ENCODE results near the gene CD300LF. TPM values are rescaled to one million over a fixed set of nuclear protein-coding genes. Genes with fewer than 3 reads are reported as not detected.

The CD300LF gene
- total and polyA plus RNA-seq, 12 donors, result 0.33 to 6.3 (median 1.3) TPM; not detected in 1

GRCh38 chr17:74730491-74731346 lies 18.0 kb upstream of the CD300LF start:
- no peaks in the 10 kb centered on the region for H3K27me3 ChIP-seq

GRCh38 chr17:74729866-74730265 lies 17.1 kb upstream of the CD300LF start:
- 67 to 72% (median 69%) methylated on average over 8 to 15 of the region's 15 CpGs for WGBS, 4 donors
- no peaks in the 10 kb centered on the region for H3K27me3 ChIP-seq
- no peaks in the 10 kb centered on the region for H3K4me1 ChIP-seq (replicated peaks in 1 of 2)
- no peak for DNase-seq
- H3K36me3 ChIP-seq (replicated peaks in 1 of 2), result no peaks in the 10 kb centered on the region
- no peak overlapping the region for H3K4me3 ChIP-seq
- intact Hi-C loops (cut with DNase I), result loop anchor here in 1 of 2 donors (10.0 kb wide), 1 partner anchor 75 kb away; no protein-coding TSS in a partner anchor
- no peak overlapping the region for H3K27ac ChIP-seq
- TF ChIP-seq POLR2A (IDR thresholded peaks at IDR 0.05) (no peak), CTCF (IDR thresholded peaks at IDR 0.05) (no peak)
- H3K9me3 ChIP-seq (replicated peaks in 1 of 3), result no peaks in the 10 kb centered on the region

More at GRCh38 chr17:74730491-74731346, 18.0 kb upstream of the CD300LF start:
- Histone ChIP-seq H3K4me1 (replicated peaks in 1 of 2) (no peaks in the 10 kb centered on the region), H3K36me3 (replicated peaks in 1 of 2) (no peaks in the 10 kb centered on the region), H3K27ac (no peak overlapping the region), H3K4me3 (no peak overlapping the region), H3K9me3 (replicated peaks in 1 of 3) (no peaks in the 10 kb centered on the region)
- WGBS, 4 donors, result 71 to 81% (median 79%) methylated on average over 6 to 16 of the region's 16 CpGs
- intact Hi-C loops (cut with DNase I), result loop anchor here in 1 of 2 donors (10.0 kb wide), 1 partner anchor 76 kb away; no protein-coding TSS in a partner anchor
- TF ChIP-seq POLR2A (IDR thresholded peaks at IDR 0.05), result no peak
- no peak for TF ChIP-seq CTCF (IDR thresholded peaks at IDR 0.05)
- no peak for DNase-seq

GRCh38 chr17:74729368-74729767 lies 16.6 kb upstream of the CD300LF start:
- Histone ChIP-seq H3K4me1 (replicated peaks in 1 of 2) (no peaks in the 10 kb centered on the region), H3K4me3 (no peak overlapping the region), H3K27ac (no peak overlapping the region), H3K36me3 (replicated peaks in 1 of 2) (no peaks in the 10 kb centered on the region), H3K27me3 (no peaks in the 10 kb centered on the region), H3K9me3 (replicated peaks in 1 of 3) (no peaks in the 10 kb centered on the region)
- intact Hi-C loops (cut with DNase I), result no loop called here
- WGBS, 4 donors, result 88 to 96% (median 94%) methylated on average over 3 to 5 of the region's 5 CpGs
- no peak for DNase-seq
- no peak for TF ChIP-seq POLR2A (IDR thresholded peaks at IDR 0.05)
- TF ChIP-seq CTCF (IDR thresholded peaks at IDR 0.05), result no peak

- H3K27ac ChIP-seq, result no peak overlapping the region
- DNase-seq, result no peak
- no peaks in the 10 kb centered on the region for H3K4me1 ChIP-seq (replicated peaks in 1 of 2)
- H3K4me3 ChIP-seq, result no peak overlapping the region
- no peaks in the 10 kb centered on the region for H3K9me3 ChIP-seq (replicated peaks in 1 of 3)
- 71 to 85% (median 79%) methylated on average over 3 of the region's 3 CpGs for WGBS, 4 donors
- no peaks in the 10 kb centered on the region for H3K27me3 ChIP-seq
- intact Hi-C loops (cut with DNase I), result no loop called here
- TF ChIP-seq CTCF (IDR thresholded peaks at IDR 0.05), result no peak
- no peak for TF ChIP-seq POLR2A (IDR thresholded peaks at IDR 0.05)
- no peaks in the 10 kb centered on the region for H3K36me3 ChIP-seq (replicated peaks in 1 of 2)
Observed at GRCh38 chr17:74728702-74729075, 16.0 kb upstream of the CD300LF start.
